Measurements from ENCODE around the gene ART4. TPM values are rescaled to one million over a fixed set of nuclear protein-coding genes. Genes with fewer than 3 reads are reported as not detected.

ART4 gene
- total and polyA plus RNA-seq, 2 donors from 2014 or later: 2.6 to 3.0 TPM

DNA sequence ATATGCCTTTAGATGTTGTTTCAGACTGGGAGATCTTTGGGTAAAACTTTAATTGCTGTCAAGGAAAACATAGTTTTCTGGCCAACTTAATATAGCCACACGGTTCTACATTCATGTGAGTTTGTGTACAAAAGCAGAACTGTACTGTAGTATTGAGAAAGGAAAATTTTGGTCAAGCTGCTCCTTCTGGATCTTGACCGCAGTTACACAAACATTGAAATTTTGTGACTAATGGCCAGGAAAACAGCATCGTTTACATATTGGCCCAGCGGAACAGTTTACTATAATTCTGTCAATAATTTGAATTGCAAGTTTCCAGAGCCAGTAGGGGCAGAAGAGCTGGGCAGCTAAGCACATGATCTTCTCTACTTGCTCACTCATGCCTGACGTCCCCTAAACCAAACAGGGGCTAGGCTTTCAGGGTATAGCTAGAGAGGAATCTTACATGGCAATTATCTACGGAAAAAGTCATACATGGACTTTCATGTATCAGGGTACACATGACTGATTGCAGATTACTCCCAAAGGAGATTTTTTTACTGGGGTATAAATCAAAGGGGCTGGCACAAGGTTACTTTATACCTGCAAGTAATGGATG is 11.4 kb upstream of the ART4 start:
- no peak overlapping the region for H3K4me3 ChIP-seq (ENCODE audit: low read length in 3 of 3)
- H3K27ac ChIP-seq (ENCODE audit: low read depth in 2 of 2, low read length in 2 of 2): no peak overlapping the region
- no peak overlapping the region for H3K9ac ChIP-seq (ENCODE audit: low read length in 3 of 3)
- H3K4me1 ChIP-seq (ENCODE audit: control insufficient read depth in 2 of 3, insufficient read depth in 2 of 3, low read depth in 1 of 3, low read length in 3 of 3): peaks cover 0 to 4% (median 0%) of the 10 kb centered on the region in 3 donors
- TF ChIP-seq, protein P1, sequence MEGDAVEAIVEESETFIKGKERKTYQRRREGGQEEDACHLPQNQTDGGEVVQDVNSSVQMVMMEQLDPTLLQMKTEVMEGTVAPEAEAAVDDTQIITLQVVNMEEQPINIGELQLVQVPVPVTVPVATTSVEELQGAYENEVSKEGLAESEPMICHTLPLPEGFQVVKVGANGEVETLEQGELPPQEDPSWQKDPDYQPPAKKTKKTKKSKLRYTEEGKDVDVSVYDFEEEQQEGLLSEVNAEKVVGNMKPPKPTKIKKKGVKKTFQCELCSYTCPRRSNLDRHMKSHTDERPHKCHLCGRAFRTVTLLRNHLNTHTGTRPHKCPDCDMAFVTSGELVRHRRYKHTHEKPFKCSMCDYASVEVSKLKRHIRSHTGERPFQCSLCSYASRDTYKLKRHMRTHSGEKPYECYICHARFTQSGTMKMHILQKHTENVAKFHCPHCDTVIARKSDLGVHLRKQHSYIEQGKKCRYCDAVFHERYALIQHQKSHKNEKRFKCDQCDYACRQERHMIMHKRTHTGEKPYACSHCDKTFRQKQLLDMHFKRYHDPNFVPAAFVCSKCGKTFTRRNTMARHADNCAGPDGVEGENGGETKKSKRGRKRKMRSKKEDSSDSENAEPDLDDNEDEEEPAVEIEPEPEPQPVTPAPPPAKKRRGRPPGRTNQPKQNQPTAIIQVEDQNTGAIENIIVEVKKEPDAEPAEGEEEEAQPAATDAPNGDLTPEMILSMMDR (IDR thresholded peaks at IDR 0.05; ENCODE audit: borderline replicate concordance, extremely low read depth, insufficient read depth): no peak
- DNase-seq: peak in 3 of 5 donors; percentile 50 to 77 (median 76)
- intact Hi-C loops (cut with DNase I): no loop called here
- no peaks in the 10 kb centered on the region for H3K27me3 ChIP-seq (ENCODE audit: control insufficient read depth, insufficient read depth, low read length)
- FAIRE-seq: no peak
- H3K9me3 ChIP-seq (ENCODE audit: control insufficient read depth in 2 of 3, insufficient read depth in 1 of 3, low read length in 3 of 3): peaks cover 0 to 10% (median 1%) of the 10 kb centered on the region in 3 donors
- no peaks in the 10 kb centered on the region for H3K36me3 ChIP-seq (ENCODE audit: control insufficient read depth in 2 of 3, insufficient read depth in 3 of 3, low read length in 3 of 3)

- intact Hi-C loops (cut with DNase I): no loop called here
- peak in 1 of 5 donors; percentile 46 for DNase-seq
- FAIRE-seq: no peak
- Histone ChIP-seq H3K9ac (ENCODE audit: low read length in 3 of 3) (no peak overlapping the region), H3K27me3 (ENCODE audit: control insufficient read depth, insufficient read depth, low read length) (no peaks in the 10 kb centered on the region), H3K27ac (ENCODE audit: low read depth in 2 of 2, low read length in 2 of 2) (no peak overlapping the region), H3K9me3 (ENCODE audit: control insufficient read depth in 2 of 3, insufficient read depth in 1 of 3, low read length in 3 of 3) (peaks cover 0 to 5% (median 0%) of the 10 kb centered on the region in 3 donors), H3K36me3 (ENCODE audit: control insufficient read depth in 2 of 3, insufficient read depth in 3 of 3, low read length in 3 of 3) (no peaks in the 10 kb centered on the region), H3K4me3 (ENCODE audit: low read length in 3 of 3) (no peak overlapping the region), H3K4me1 (ENCODE audit: control insufficient read depth in 2 of 3, insufficient read depth in 2 of 3, low read depth in 1 of 3, low read length in 3 of 3) (peaks cover 0 to 4% (median 0%) of the 10 kb centered on the region in 3 donors)
- TF ChIP-seq, protein P1 (IDR thresholded peaks at IDR 0.05; ENCODE audit: borderline replicate concordance, extremely low read depth, insufficient read depth): no peak
Observed at GRCh38 chr12:14853961-14854360, 10.6 kb upstream of the ART4 start.

DNA sequence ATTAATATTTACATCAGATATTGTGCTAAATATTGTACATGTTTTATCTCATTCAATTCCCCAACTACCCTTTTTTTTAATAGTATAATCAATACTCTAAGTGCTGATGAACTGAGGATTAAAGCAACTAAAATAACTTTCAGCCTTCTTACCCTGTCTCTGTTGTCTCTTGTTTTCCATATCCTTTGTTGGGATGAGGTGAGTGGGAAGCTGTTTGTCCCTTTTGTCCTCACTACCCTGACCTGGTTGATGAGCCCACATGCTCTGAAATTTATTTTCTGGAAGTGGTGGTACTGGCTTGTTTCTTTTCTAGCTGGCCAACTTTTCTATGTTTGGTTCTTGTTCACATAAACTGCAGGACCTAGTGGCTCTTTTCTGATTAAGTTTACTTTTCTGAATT is 9.6 kb upstream of the ART4 start:
- DNase-seq (no peak), FAIRE-seq (no peak)
- Histone ChIP-seq H3K4me1 (ENCODE audit: control insufficient read depth in 2 of 3, insufficient read depth in 2 of 3, low read depth in 1 of 3, low read length in 3 of 3) (peaks cover 0 to 4% (median 0%) of the 10 kb centered on the region in 3 donors), H3K36me3 (ENCODE audit: control insufficient read depth in 2 of 3, insufficient read depth in 3 of 3, low read length in 3 of 3) (no peaks in the 10 kb centered on the region), H3K4me3 (ENCODE audit: low read length in 3 of 3) (no peak overlapping the region), H3K9ac (ENCODE audit: low read length in 3 of 3) (no peak overlapping the region), H3K27ac (ENCODE audit: low read depth in 2 of 2, low read length in 2 of 2) (no peak overlapping the region), H3K9me3 (ENCODE audit: control insufficient read depth in 2 of 3, insufficient read depth in 1 of 3, low read length in 3 of 3) (peaks cover 0 to 2% (median 0%) of the 10 kb centered on the region in 3 donors), H3K27me3 (ENCODE audit: control insufficient read depth, insufficient read depth, low read length) (no peaks in the 10 kb centered on the region)
- intact Hi-C loops (cut with DNase I): no loop called here
- TF ChIP-seq, protein P1 (IDR thresholded peaks at IDR 0.05; ENCODE audit: borderline replicate concordance, extremely low read depth, insufficient read depth): no peak
